ENCODE results near the gene CAMK1D.

The CAMK1D gene

GRCh38 chr10:12838366-12838765 lies 489.0 kb downstream of the CAMK1D start:
- TF ChIP-seq, protein P1, sequence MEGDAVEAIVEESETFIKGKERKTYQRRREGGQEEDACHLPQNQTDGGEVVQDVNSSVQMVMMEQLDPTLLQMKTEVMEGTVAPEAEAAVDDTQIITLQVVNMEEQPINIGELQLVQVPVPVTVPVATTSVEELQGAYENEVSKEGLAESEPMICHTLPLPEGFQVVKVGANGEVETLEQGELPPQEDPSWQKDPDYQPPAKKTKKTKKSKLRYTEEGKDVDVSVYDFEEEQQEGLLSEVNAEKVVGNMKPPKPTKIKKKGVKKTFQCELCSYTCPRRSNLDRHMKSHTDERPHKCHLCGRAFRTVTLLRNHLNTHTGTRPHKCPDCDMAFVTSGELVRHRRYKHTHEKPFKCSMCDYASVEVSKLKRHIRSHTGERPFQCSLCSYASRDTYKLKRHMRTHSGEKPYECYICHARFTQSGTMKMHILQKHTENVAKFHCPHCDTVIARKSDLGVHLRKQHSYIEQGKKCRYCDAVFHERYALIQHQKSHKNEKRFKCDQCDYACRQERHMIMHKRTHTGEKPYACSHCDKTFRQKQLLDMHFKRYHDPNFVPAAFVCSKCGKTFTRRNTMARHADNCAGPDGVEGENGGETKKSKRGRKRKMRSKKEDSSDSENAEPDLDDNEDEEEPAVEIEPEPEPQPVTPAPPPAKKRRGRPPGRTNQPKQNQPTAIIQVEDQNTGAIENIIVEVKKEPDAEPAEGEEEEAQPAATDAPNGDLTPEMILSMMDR (conservative IDR thresholded peaks at IDR 0.05): no peak

DNA sequence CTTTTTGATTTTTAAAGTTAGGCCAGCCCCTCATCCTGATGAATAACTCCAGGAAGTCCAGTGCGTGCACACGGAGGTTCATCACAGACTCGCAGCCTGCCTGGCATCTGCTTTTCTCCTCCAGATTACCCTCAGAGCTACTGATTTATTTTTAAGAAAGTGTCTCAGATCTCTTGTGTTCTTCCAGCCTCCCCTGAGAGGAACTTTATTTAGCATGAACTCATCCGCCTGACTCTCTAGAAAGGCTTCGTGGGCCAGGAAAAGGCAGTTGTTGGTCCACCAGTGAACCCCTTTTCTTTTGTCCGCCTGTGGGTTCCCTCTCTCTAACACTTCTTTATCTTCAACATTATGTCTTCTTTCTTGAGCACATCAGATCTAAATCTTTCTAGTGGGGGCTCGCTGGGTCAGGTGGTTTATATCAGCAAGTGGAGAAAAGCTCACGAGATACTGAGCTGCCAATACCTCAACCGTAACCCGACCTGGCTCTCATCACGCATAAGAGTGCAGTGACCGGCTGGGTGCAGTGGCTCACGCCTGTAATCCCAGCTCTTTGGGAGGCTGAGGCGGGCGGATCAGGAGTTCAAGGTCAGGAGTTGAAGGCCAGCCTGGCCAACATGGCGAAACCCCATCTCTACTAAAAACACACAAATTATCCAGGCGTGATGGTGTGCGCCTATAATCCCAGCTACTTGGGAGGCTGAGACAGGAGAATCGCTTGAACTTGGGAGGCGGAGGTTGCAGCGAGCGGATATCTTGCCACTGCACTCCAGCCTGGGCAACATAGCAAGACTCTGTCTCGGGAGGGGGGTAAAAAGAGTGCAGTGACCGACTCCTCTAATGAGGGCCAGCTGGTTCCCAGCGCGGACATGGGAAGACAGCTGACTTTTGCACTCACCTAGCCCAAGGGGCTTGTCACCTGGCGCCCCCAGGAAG lies 489.9 kb downstream of the CAMK1D start:
- TF ChIP-seq, protein P1 (conservative IDR thresholded peaks at IDR 0.05): no peak

More at GRCh38 chr10:12838366-12838765, 489.0 kb downstream of the CAMK1D start:
- H3K27ac ChIP-seq: no peak overlapping the region

GRCh38 chr10:12839941-12840611 lies 490.7 kb downstream of the CAMK1D start:
- TF ChIP-seq, protein P1 (conservative IDR thresholded peaks at IDR 0.05): no peak
- no peak overlapping the region for H3K27ac ChIP-seq

More for the DNA sequence above, 489.9 kb downstream of the CAMK1D start:
- no peak overlapping the region for H3K27ac ChIP-seq

DNA sequence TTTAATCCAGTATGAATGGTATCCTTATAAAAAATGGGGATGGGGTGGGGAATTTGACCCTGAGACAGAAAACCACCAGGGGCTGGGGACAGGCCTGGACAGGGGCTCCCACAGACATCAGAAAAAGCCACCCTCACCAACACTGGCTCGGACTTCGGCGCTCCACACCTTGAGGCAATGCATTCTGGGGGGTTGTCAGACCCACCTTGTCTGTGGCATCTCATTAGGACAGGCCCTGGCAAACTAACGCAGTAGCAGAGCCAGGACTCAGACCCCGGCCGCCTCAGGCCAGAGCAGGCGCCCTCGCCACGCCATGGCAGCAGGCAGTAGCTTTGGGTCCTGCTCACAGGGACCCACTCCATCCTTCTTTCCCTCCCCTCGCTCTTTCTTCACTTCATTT lies 492.1 kb downstream of the CAMK1D start:
- no peak overlapping the region for H3K27ac ChIP-seq
- TF ChIP-seq, protein P1 (conservative IDR thresholded peaks at IDR 0.05): no peak

- H3K27ac ChIP-seq: no peak overlapping the region
These were observed 492.5 kb downstream of the CAMK1D start for GRCh38 chr10:12841826-12842225.

GRCh38 chr10:12842310-12842709 lies 493.0 kb downstream of the CAMK1D start:
- no peak overlapping the region for H3K27ac ChIP-seq
- TF ChIP-seq, protein P1 (conservative IDR thresholded peaks at IDR 0.05): no peak

More at GRCh38 chr10:12841826-12842225, 492.5 kb downstream of the CAMK1D start:
- TF ChIP-seq, protein P1 (conservative IDR thresholded peaks at IDR 0.05): no peak

- no peak overlapping the region for H3K27ac ChIP-seq
- TF ChIP-seq, protein P1 (conservative IDR thresholded peaks at IDR 0.05): no peak
These were observed 494.1 kb downstream of the CAMK1D start for GRCh38 chr10:12843296-12843945.

Measured in VCaP (cell line).